Kidney (tissue), 14 donors: Measurements from ENCODE around the gene IL32. TPM values are rescaled to one million over a fixed set of nuclear protein-coding genes. Genes with fewer than 3 reads are reported as not detected.
A peak's percentile ranks its signal among the peaks of the same experiment; 100 is the strongest.
"Not testable (repeated sequence)": the region's sequence is repeated elsewhere in the genome, so short reads cannot be mapped to it uniquely, and the experiment has no call there.

Experiments used
- DNase-seq, 5 donors: peaks; one replicate each; pipeline ENCODE4 v3.0.0-alpha.2; 2013 to 2020
- FAIRE-seq: peaks from 2 replicates; lab custom pipeline; 2012; peaks lifted over from hg19 to GRCh38; lab: Jason Lieb, UNC
- H3K27ac ChIP-seq, 2 donors: one replicate each; pipeline ENCODE4 v1.7.0; 2013; ENCODE audit warnings: low read depth in 2 of 2, low read length in 2 of 2, inconsistent platforms in 1 of 2
- H3K27me3 ChIP-seq: one replicate; pipeline ENCODE4 v1.7.1; 2013; ENCODE audit warnings: low read length, inconsistent platforms; ENCODE audit not compliant: control insufficient read depth, insufficient read depth
- H3K36me3 ChIP-seq, 3 donors: one replicate each; pipeline versions ENCODE4 v1.7.0 to v1.7.1; 2013; ENCODE audit warnings: low read length in 3 of 3, control low read depth in 1 of 3, inconsistent platforms in 1 of 3; ENCODE audit not compliant: insufficient read depth in 3 of 3, control insufficient read depth in 2 of 3
- H3K4me1 ChIP-seq, 3 donors: one replicate each; pipeline versions ENCODE4 v1.7.0 to v1.7.1; 2013; ENCODE audit warnings: low read length in 3 of 3, inconsistent platforms in 1 of 3, low read depth in 1 of 3; ENCODE audit not compliant: control insufficient read depth in 2 of 3, insufficient read depth in 2 of 3
- H3K4me3 ChIP-seq, 3 donors: one replicate each; pipeline versions ENCODE4 v1.7.0 to v1.8.1; 2013; ENCODE audit warnings: low read length in 3 of 3, control low read depth in 1 of 3, inconsistent platforms in 1 of 3
- H3K9ac ChIP-seq, 3 donors: one replicate each; pipeline versions ENCODE4 v1.7.0 to v1.7.1; 2013; ENCODE audit warnings: low read length in 3 of 3, control low read depth in 1 of 3, inconsistent platforms in 1 of 3
- H3K9me3 ChIP-seq, 3 donors: one replicate each; pipeline versions ENCODE4 v1.7.0 to v1.7.1; 2013; ENCODE audit warnings: low read length in 3 of 3, control low read depth in 1 of 3, inconsistent platforms in 1 of 3; ENCODE audit not compliant: control insufficient read depth in 2 of 3, insufficient read depth in 1 of 3
- intact Hi-C: fragments of 100-400 bp; cut with DNase I; formaldehyde crosslinking; loops from one replicate; pipeline ENCODE4 v1.11.1; 2022
- polyA plus RNA-seq: library from polyadenylated mRNA; stranded (reverse); fragments of 350-450 nt; fragmentation: Illumina TruSeq; extraction: RNeasy Lipid Tissue Mini Kit (QIAGEN cat#74804); gene quantifications from one replicate; pipeline ENCODE4 v1.2.3, GENCODE V29; 2014; ENCODE audit warnings: low read depth, low replicate concordance; ENCODE audit not compliant: insufficient read depth
- total RNA-seq: library from RNA; stranded (reverse); fragmentation: NEBNext Ultra II Directional; extraction: Animal tissue kit (Norgen Biotek cat#: 25700); gene quantifications from one replicate; pipeline ENCODE4 v1.2.1, GENCODE V29; 2021
- TF ChIP-seq, protein P1 (sequence below): IDR thresholded peaks from 3 replicates; pipeline ENCODE4 v1.5.1; 2012; ENCODE audit warnings: mild to moderate bottlenecking, moderate library complexity, borderline replicate concordance; ENCODE audit not compliant: insufficient read depth; ENCODE audit errors: extremely low read depth
- donor health status: control.
- donor health status: control.
- donor health status: control.
- donor health status: control.
- donor health status: control.
- donor health status: DM: yes; HTN: yes; CAD: no.
- donor health status: Normal renal cell carcinoma (clear cell type).

The IL32 gene
- total and polyA plus RNA-seq, 2 donors from 2014 or later, result 181 to 495 TPM

DNA sequence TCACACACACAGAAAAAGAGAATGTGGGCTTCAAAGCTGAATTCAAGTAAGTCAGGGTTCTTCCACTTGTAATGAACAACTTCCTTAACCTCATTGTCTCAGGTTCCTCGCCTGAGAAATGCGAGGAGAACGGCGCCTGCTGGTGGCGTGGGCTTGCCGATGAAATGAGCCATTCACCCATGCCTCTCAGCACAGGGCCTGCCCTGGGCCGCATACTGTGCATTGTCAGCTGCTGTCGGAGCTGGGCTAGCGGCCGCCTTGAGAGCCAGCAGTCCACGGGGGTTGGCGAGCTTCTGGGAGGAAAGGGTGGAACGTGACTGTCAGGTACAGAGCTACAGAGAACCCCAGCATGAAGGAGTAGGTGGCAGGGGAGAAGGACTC lies 12.1 kb upstream of the IL32 start:
- H3K4me3 ChIP-seq, DNase-seq, H3K27ac ChIP-seq, H3K9me3 ChIP-seq, intact Hi-C loops, H3K4me1 ChIP-seq, H3K27me3 ChIP-seq, H3K9ac ChIP-seq, H3K36me3 ChIP-seq, FAIRE-seq: not testable (repeated sequence)

DNA sequence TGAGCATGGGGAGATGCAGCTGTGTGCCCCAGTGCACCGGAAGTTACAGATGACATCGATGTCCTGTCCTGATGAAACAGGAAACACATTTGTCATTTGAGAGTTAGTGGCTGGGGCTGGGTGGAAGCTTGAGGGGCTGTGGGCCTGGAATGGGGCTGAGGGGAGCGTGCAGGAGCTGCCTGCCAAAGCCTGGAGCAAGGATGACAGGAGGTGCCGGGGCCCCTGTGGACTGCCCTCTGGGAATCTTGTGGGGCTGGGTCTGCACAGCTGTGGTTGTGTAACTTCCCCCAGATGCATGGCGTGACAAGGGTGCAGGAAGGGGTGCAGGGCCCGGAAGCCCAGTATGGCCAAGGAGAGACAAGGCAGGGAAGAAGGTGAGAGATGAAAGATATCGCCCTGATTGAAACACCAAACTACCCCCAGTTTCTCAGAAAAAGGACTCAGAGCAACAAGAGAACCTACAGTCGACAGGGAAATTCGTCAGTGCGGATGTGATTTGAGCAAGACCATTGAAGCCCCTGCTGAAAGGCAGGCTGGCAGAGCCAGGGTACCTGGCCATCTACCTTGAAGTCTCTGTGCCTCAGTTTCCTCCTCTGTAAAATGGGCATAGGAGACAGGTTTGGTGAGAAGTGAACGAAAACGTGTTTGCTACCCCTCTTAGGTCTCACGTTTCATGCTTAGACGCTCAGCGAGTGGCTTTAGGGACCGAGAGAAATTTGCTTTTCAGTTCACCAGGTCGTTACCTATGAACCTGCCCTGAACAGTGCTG lies 10.3 kb upstream of the IL32 start:
- TF ChIP-seq, protein P1, sequence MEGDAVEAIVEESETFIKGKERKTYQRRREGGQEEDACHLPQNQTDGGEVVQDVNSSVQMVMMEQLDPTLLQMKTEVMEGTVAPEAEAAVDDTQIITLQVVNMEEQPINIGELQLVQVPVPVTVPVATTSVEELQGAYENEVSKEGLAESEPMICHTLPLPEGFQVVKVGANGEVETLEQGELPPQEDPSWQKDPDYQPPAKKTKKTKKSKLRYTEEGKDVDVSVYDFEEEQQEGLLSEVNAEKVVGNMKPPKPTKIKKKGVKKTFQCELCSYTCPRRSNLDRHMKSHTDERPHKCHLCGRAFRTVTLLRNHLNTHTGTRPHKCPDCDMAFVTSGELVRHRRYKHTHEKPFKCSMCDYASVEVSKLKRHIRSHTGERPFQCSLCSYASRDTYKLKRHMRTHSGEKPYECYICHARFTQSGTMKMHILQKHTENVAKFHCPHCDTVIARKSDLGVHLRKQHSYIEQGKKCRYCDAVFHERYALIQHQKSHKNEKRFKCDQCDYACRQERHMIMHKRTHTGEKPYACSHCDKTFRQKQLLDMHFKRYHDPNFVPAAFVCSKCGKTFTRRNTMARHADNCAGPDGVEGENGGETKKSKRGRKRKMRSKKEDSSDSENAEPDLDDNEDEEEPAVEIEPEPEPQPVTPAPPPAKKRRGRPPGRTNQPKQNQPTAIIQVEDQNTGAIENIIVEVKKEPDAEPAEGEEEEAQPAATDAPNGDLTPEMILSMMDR, result no peak
- FAIRE-seq, result no peak

DNA sequence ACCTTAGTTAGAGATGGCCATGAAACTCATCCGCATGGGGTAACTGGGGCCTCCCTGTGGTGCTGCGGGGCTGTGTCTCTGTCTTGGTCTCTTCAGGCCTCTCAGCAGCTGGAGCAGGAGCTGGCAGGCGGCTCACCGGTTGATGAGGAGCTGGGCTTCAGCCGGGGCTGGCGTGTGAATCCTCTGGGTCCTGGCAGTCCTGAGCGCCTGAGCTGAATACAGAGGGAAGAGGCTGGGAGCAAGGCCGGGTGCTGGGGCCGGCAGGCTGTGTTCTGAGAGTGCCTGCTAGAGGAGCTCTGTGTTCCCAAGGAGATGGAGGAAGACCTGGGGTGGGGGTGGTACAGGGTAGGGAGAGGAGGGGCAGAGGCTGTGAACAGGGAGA lies 9.7 kb upstream of the IL32 start:
- H3K4me3 ChIP-seq, H3K9ac ChIP-seq, H3K36me3 ChIP-seq, DNase-seq, H3K4me1 ChIP-seq, H3K27me3 ChIP-seq, H3K9me3 ChIP-seq, H3K27ac ChIP-seq, FAIRE-seq, intact Hi-C loops: not testable (repeated sequence)

More for the DNA sequence above, 10.3 kb upstream of the IL32 start:
- DNase-seq, result no peak
- Histone ChIP-seq H3K9ac (no peak overlapping the region), H3K4me1 (peaks cover 0 to 7% (median 2%) of the 10 kb centered on the region in 3 donors), H3K27ac (no peak overlapping the region), H3K9me3 (no peaks in the 10 kb centered on the region), H3K4me3 (no peak overlapping the region), H3K27me3 (no peaks in the 10 kb centered on the region), H3K36me3 (no peaks in the 10 kb centered on the region)
- intact Hi-C loops, result no loop called here

DNA sequence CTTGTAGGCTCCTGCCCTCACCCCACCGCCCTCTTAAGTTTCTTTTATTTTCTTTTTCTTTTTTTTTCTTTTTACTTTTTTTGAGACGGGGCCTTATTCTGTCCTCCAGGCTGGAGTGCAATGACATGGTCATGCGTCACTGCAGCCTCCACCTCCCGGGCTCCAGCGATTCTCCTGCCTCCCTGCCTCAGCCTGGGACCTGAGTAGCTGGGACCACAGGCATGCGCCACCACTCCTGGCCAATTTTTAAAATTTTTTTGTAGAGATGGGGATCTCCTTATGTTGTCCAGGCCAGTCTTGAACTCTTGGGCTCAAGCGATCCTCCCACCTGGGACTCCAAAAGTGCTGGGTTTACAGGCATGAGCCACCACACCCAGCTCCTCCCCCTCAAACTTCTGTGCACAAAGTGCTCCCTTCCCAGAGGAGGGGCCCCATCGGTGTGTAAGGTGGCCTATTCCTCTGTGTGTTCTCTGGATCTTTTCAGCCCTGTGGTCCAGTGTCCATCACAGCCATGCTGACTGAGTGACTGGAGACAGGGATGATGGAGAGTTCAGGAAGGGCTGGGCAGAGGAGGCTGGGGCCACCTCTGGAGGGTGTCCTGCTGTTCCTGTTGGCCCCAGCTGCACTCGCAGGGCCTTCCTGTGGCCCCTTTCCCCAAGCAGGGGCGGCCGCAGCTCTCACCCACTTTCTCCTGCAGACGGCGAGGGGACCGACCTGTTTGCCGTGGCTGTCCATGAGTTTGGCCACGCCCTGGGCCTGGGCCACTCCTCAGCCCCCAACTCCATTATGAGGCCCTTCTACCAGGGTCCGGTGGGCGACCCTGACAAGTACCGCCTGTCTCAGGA lies 8.9 kb upstream of the IL32 start:
- H3K4me3 ChIP-seq, result no peak overlapping the region
- no peak overlapping the region for H3K27ac ChIP-seq
- peak in 1 of 5 donors; percentile 52 for DNase-seq
- TF ChIP-seq, protein P1, result no peak
- peaks cover 0 to 7% (median 3%) of the 10 kb centered on the region in 3 donors for H3K4me1 ChIP-seq
- H3K9ac ChIP-seq, result no peak overlapping the region
- no peaks in the 10 kb centered on the region for H3K27me3 ChIP-seq
- no peaks in the 10 kb centered on the region for H3K36me3 ChIP-seq
- no peaks in the 10 kb centered on the region for H3K9me3 ChIP-seq
- FAIRE-seq, result no peak
- intact Hi-C loops, result no loop called here
